Activated naive CD8-positive, alpha-beta T cell treated with anti-CD3 and anti-CD28 coated beads, Interleukin-2, amount 50 U/mL, for 24 hours (primary cell): ENCODE measurements around the gene UTF1.
A peak's percentile ranks its signal among the peaks of the same experiment; 100 is the strongest.

Experiments
- ATAC-seq: fragments of 150-1000 bp; cut with Tn5 transposase; one replicate; pipeline ENCODE4 v1.10.0; 2021
- DNase-seq: peaks from one replicate; pipeline ENCODE4 v3.0.0; 2021
- H3K27ac Mint-ChIP-seq: one replicate; pipeline ENCODE4 v1.8.0; 2021; ENCODE audit warnings: mild to moderate bottlenecking, mixed read lengths
- H3K27me3 Mint-ChIP-seq: one replicate; pipeline ENCODE4 v1.8.0; 2021; ENCODE audit warnings: mixed read lengths
- H3K36me3 Mint-ChIP-seq: one replicate; pipeline ENCODE4 v1.8.0; 2021; ENCODE audit warnings: low read depth, mixed read lengths
- H3K4me1 Mint-ChIP-seq: one replicate; pipeline ENCODE4 v1.8.0; 2021; ENCODE audit warnings: mixed read lengths
- H3K4me3 Mint-ChIP-seq: one replicate; pipeline ENCODE4 v1.8.0; 2021; ENCODE audit warnings: mild to moderate bottlenecking, moderate library complexity, mixed read lengths
- H3K9me3 Mint-ChIP-seq: one replicate; pipeline ENCODE4 v1.8.0; 2021; ENCODE audit warnings: mixed read lengths

The UTF1 gene

DNA sequence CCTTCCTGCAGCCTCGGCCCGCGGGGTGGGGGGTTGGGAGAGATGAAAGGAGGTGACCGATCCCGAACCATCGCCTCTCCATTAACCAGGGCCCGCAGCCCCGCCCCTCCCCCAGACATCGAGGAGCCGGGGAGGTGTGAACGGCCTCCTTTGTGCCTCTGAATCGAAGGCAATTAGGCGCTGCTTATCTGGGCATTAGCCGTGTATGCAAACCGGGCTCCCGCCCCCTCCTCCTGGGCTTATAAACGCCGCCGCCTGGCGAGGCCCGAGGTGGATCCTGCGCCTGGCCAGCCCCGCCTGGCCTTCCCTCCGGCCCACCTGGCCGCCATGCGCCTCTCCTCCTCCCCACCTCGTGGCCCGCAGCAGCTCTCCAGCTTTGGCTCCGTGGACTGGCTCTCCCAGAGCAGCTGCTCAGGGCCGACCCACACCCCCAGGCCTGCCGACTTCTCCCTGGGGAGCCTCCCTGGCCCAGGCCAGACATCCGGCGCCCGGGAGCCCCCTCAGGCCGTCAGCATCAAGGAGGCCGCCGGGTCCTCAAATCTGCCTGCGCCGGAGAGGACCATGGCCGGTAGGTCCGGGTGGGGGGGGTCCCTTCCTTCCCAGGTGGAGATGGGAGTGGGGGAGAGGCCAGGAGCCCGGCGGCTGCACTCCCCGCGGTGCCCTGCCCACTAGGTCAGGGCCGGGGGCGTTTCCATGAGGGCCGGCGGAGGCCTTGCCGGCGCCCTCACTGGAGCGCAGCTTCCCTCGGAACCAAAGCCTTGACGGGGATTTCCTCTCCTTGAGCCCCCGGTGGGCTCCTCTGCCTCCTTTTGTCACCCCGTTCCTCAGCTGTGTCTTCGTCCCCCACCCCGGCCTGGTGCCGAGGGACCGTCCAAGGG lies 7.8 kb downstream of the UTF1 start, which contains the start of gene VENTX:
TSS of gene VENTX (plus strand) at position 268 of the 878 bp plus-strand sequence. CDS start at position 328, 60 bp downstream.
- Mint-ChIP-seq H3K4me1 (peaks cover 21% of the 10 kb centered on the region), H3K27ac (no peak within 1 kb of the TSS)

DNA sequence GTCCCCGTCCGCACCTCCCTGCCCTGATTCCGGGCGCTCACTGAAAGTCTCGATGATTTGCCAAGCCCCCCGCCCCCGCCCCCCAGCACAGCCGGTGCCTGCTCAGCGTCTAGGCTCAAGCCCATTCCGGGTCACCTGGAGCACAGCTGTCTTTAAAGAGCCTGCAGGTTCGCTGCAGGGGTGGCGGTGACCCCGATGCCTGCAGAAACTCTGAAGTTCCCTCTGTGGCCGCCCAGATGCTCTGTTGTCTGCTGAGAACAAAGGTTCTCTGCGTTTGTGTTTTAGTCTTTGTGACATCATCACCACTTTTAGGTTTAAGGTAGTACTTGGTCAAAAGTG lies 8.4 kb downstream of the UTF1 start:
- Mint-ChIP-seq H3K9me3 (no peaks in the 10 kb centered on the region), H3K4me3 (no peak overlapping the region), H3K27ac (no peak overlapping the region), H3K4me1 (peaks cover 21% of the 10 kb centered on the region), H3K27me3 (peaks cover 55% of the 10 kb centered on the region), H3K36me3 (no peaks in the 10 kb centered on the region)
- no peak for ATAC-seq
- DNase-seq: no peak

More for the DNA sequence above, 7.8 kb downstream of the UTF1 start, which contains the start of gene VENTX:
- no peak for DNase-seq
- no peaks in the 10 kb centered on the region for H3K36me3 Mint-ChIP-seq
- H3K4me3 Mint-ChIP-seq: no peak within 1 kb of the TSS
- no peaks in the 10 kb centered on the region for H3K9me3 Mint-ChIP-seq
- peaks cover 55% of the 10 kb centered on the region for H3K27me3 Mint-ChIP-seq
- no peak for ATAC-seq

DNA sequence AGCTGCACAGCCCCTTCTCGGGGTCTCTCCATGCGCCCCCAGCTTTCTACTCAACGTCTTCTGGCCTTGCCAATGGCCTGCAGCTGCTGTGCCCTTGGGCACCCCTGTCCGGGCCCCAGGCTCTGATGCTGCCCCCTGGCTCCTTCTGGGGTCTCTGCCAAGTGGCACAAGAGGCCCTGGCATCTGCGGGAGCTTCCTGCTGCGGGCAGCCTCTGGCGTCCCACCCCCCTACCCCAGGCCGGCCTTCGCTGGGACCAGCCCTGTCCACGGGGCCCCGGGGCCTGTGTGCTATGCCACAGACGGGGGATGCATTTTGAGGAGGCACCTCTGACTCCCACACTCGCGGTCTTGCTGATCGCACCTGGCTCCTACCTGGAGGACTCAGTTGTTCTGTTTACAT lies 10.0 kb downstream of the UTF1 start:
- peaks cover 21% of the 10 kb centered on the region for H3K4me1 Mint-ChIP-seq
- no peak overlapping the region for H3K27ac Mint-ChIP-seq
- no peaks in the 10 kb centered on the region for H3K9me3 Mint-ChIP-seq
- H3K36me3 Mint-ChIP-seq: no peaks in the 10 kb centered on the region
- H3K4me3 Mint-ChIP-seq: no peak overlapping the region
- ATAC-seq (no peak), DNase-seq (no peak)
- H3K27me3 Mint-ChIP-seq: peaks cover 42% of the 10 kb centered on the region

DNA sequence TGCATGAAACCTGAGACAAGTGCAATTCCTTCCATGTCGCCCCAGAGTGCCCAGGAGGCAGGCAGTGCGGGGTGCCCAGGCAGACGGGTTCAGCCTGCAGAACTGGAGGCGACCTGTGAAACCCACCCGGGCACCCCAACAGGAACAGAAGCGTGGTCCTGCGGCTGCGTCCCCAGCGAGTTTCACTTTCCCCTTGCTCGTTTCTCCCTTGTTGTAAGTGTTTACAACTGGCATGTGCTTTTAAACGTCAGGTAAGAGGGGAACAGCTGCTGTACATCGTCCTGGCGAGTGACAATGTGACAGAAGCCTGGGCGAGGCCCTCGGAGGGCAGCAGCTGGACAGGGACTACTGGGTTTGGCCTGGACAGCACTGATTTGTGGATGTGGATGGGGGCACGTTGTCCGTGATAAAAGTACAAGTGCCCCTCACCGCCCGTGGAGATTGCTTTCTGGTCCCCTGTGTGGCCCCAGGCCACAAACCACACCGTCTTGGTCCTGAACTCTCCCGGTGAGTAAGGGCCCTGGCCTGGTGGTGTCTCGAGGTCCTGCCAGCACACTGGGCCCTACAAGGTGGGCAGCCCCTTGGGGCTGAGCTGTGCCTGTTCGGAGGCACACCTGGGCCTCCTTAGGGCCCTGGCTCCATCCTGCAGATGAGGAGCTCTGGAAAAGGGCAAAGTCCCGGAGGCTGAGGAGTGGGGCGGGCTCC lies 11.6 kb downstream of the UTF1 start:
- peaks cover 18% of the 10 kb centered on the region for H3K4me1 Mint-ChIP-seq
- H3K9me3 Mint-ChIP-seq: no peaks in the 10 kb centered on the region
- H3K4me3 Mint-ChIP-seq: peak overlapping the region; percentile 68
- H3K27ac Mint-ChIP-seq: no peak overlapping the region
- ATAC-seq: no peak
- no peak for DNase-seq
- peaks cover 41% of the 10 kb centered on the region for H3K27me3 Mint-ChIP-seq
- no peaks in the 10 kb centered on the region for H3K36me3 Mint-ChIP-seq

DNA sequence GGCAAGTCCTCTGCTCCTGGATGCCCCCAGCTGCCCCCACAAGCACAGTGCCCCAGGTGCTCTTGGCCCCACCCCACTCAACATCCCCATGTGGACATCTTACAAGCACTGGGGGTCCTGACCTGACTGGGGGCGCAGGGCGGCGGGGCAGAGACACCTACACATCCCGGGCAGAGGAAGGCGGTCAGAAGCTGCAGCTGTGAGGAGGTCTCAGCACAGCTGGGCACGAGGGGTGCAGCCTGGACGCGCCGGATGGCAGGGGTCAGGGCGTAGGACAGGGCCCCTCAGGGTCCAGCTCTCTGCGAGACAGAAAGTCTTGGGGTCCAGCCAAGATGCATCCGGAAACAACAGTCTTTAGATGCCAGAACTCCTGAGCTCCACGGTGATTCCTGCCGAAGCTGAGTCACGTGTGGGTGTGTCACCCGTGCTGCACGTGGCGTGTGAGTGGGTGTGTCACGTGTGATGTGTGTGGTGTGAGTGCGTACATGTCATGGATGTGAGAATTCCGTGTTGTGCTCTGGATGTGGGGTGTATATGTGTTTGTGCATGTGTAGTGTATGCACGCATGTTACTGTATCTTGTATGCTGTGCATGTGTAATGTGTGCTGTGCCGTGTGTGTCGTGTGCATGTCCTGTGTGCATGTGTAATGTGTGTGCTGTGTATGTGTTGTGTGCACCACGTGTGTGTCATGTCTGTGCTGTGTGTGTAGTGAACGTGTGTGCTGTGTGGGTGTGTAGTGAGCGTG lies 12.8 kb downstream of the UTF1 start:
- Mint-ChIP-seq H3K36me3 (no peaks in the 10 kb centered on the region), H3K27me3 (peaks cover 41% of the 10 kb centered on the region), H3K9me3 (no peaks in the 10 kb centered on the region), H3K4me3 (no peak overlapping the region), H3K27ac (no peak overlapping the region), H3K4me1 (peaks cover 18% of the 10 kb centered on the region)
- DNase-seq: no peak
- ATAC-seq: no peak

DNA sequence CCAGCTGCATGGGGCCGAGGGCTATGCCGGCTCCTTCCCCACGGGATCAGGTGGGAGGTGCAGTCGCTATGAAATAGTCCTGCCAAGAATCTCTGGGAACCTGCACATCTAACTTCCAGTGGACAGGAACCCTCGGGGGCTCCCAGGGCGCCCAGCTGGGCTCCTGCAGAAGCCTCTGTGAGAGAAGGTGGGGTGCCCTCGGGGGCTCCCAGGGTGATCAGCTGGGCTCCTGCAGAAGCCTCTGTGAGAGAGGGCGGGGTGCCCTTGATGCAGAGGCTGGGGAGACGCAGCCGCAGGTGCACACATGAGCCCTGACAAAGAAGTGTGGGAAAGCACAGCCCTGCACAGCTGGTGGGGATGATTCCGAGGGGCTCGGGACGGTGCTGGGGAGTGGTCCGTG lies 13.6 kb downstream of the UTF1 start:
- peaks cover 36% of the 10 kb centered on the region for H3K27me3 Mint-ChIP-seq
- DNase-seq: no peak
- H3K4me3 Mint-ChIP-seq: no peak overlapping the region
- ATAC-seq: no peak
- H3K4me1 Mint-ChIP-seq: peaks cover 17% of the 10 kb centered on the region
- H3K27ac Mint-ChIP-seq: no peak overlapping the region
- H3K36me3 Mint-ChIP-seq: no peaks in the 10 kb centered on the region
- H3K9me3 Mint-ChIP-seq: no peaks in the 10 kb centered on the region

DNA sequence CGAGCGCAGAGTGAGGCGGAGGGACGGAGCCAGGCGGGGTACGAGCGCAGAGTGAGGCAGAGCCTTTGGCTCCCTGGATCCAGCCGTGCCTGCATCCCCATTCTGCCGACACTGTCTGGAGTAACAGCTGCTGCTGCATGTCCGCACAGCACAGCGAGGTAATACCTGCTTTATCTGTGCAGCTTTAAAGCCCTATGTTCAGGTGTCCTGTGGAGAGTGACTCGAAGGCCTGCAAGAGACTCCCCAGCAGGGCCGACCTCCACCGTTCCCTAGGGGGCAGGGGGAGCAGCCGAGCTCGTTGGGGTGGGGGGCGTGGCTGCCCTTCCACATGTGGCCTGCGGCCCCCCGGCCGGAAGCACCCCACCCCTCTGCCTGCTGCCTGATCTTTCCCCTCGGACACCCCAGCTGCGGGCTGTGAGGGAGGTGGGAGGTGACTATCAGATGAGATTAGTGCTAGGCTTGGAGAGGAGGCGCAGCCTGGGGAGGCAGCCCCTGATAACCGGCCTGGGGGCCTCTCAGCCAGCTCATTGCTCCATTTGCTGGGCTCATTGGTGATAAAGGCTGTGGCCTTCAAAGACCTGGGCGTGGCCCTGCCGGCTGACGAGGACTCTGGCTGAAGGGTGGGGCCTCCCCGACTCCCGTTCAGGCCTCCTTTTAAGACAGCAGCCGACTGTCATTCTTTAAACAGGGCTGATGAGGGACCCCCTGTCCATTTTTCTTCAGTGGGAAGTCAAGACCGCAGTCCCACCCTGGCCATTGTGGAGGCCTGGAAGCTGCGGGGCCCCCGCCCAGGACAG lies 15.6 kb downstream of the UTF1 start:
- Mint-ChIP-seq H3K4me1 (peaks cover 15% of the 10 kb centered on the region), H3K27me3 (peaks cover 28% of the 10 kb centered on the region), H3K9me3 (no peaks in the 10 kb centered on the region), H3K27ac (no peak overlapping the region), H3K36me3 (no peaks in the 10 kb centered on the region), H3K4me3 (no peak overlapping the region)
- DNase-seq (no peak), ATAC-seq (no peak)

DNA sequence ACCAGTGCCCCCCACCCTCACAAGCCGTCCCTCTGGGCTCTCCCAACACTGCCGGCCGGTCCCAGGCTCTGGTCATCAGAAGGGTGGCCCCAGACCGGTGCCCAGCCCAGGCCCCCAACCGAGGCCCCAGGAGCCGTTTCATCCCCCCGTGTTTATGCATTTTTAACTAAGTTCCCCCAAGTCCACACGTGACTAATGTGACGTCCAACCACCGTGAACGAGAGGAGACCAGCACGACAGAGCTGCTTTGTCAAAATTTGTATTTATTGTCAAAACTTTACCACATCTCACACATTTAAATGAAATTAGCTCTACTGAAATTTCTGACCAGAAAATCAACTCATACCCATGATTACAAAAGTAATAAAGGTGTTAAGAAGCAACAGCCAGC lies 16.2 kb downstream of the UTF1 start:
- no peaks in the 10 kb centered on the region for H3K9me3 Mint-ChIP-seq
- no peaks in the 10 kb centered on the region for H3K36me3 Mint-ChIP-seq
- ATAC-seq (no peak), DNase-seq (no peak)
- H3K27me3 Mint-ChIP-seq: peaks cover 23% of the 10 kb centered on the region
- no peak overlapping the region for H3K4me3 Mint-ChIP-seq
- no peak overlapping the region for H3K27ac Mint-ChIP-seq
- peaks cover 9% of the 10 kb centered on the region for H3K4me1 Mint-ChIP-seq

DNA sequence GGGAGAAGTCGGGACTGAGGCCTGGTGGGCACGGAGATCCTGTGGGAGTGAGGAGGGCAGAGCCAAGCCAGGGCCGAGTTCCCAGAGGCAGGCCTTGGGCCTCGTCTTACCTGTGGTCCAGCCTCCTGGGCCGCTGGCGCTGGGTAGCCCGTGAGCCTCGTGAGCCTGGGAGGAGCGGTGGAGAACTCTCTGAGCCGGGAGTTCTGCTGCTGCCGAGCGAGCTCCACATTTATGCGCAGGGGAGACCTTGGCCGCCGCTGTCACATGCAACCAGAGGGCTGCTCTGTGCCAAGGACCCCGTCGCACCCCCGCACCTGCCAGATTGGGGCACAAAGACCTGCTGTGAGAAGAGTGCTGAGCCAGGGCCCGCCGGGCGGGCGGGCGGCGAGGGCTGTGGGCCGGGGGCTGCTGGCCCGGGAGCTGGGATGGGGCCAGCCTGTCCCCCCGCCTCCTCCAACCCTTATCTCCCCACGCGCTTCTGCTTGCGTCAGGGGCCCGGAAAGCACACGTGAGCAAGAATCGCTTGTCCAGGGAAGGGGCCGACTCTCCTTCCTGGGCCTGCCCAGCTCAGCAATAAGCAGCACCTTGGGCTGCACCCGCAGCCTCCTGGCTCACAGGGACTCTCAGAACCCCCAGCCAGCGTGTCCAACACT lies 17.8 kb downstream of the UTF1 start:
- Mint-ChIP-seq H3K27me3 (peaks cover 13% of the 10 kb centered on the region), H3K27ac (no peak overlapping the region), H3K4me1 (no peaks in the 10 kb centered on the region), H3K36me3 (no peaks in the 10 kb centered on the region), H3K9me3 (no peaks in the 10 kb centered on the region), H3K4me3 (no peak overlapping the region)
- ATAC-seq (no peak), DNase-seq (no peak)

DNA sequence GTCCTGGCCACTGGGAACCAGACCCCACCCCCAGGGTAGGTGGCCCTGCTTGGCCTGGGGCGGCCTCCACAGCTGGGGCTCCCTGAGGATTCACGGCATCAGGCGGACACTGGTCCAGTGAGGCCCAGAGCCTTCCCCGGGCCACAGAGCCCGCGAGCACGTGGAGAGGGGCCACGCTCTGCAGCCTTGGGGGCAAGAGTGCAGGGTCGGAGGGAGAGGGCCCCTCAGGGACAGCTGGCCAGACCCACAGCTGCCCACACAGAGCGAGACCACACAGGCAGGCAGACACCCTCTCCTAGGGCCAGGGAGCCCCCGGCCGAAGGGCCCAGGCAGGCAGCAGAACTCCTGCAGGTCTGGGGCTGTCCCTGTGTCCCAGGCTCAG lies 18.3 kb downstream of the UTF1 start:
- Mint-ChIP-seq H3K36me3 (no peaks in the 10 kb centered on the region), H3K4me3 (no peak overlapping the region), H3K4me1 (no peaks in the 10 kb centered on the region), H3K27me3 (peaks cover 8% of the 10 kb centered on the region), H3K27ac (no peak overlapping the region), H3K9me3 (no peaks in the 10 kb centered on the region)
- ATAC-seq (no peak), DNase-seq (no peak)

DNA sequence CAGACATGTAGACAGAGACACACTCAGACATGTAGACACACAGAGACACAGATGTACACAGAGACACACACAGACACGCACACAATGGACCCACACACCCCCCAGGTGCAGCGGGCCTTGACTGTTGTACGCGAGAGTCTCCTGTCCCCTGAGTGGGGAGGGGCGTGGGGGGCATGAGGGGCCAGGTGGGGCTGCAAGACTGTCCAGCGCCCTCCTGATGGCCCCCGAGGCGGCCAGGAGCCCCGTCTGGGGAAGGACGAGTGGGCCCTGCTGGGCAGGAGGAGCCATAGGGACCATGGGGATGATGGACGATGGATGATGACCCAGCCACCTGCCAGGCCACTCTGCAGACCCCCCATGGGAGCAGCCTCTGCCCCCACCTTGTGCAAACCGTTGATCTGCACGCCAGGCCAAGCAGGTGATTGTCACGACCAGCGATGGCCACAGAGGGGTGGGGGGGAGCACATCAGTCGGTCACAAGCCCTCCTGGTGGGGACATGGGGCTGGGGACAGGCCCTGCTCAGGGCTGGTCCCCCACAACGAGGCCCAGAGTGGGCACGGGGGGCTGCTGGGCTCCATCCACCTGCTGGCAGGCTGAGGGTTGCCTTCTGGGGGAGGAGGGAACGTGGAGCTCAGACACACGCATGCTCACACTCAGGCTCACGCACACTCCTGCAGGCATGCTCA lies 19.2 kb downstream of the UTF1 start:
- Mint-ChIP-seq H3K4me3 (no peak overlapping the region), H3K27me3 (peaks cover 8% of the 10 kb centered on the region), H3K36me3 (no peaks in the 10 kb centered on the region), H3K4me1 (no peaks in the 10 kb centered on the region), H3K9me3 (no peaks in the 10 kb centered on the region), H3K27ac (no peak overlapping the region)
- ATAC-seq (no peak), DNase-seq (no peak)

DNA sequence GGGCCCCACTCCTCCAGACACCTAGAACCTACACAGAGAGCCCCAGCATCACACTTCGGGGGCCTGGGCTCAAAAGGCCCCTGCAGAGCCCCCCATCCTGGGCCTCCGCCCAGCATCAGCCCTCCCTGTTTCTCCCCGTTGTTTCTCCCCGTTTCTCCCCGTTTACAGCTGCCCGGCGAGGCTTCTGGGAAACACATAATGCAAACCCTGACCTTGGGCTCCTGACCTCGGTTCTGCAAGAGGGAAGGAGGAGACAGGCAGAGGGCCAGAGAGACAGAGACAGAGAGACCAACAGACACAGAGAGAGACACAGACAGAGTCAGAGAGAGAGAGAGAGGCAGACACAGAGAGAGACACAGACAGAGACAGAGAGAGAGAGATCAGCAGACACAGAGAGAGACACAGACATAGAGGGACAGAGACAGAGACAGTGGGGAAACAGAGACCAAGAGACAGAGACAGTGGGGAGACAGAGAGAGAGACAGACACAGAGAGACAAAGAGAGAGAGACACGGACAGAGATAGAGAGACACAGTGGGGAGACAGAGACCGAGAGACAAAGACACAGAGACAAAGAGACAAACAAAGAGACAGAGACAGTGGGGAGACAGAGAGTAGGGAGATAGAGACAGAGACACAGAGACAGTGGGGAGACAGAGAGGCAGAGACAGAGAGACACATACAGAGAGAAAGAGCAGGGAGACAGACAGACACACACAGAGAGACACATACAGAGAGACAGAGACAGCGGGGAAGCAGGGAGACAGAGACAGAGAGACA lies 20.1 kb downstream of the UTF1 start:
- Mint-ChIP-seq H3K36me3 (no peaks in the 10 kb centered on the region), H3K27ac (no peak overlapping the region), H3K9me3 (no peaks in the 10 kb centered on the region), H3K4me3 (no peak overlapping the region), H3K4me1 (no peaks in the 10 kb centered on the region), H3K27me3 (peaks cover 10% of the 10 kb centered on the region)
- DNase-seq: no peak
- ATAC-seq: no peak
